Naive thymus-derived CD8-positive, alpha-beta T cell (primary cell): ENCODE data around the gene GP2. TPM values are rescaled to one million over a fixed set of nuclear protein-coding genes. Genes with fewer than 3 reads are reported as not detected.

Experiments
- polyA plus RNA-seq, 3 donors: library from polyadenylated mRNA; unstranded; fragments of 300-500 nt; fragmentation: Illumina TruSeq; gene quantifications; one replicate each; pipeline ENCODE4 v1.2.3, GENCODE V29; 2021
- total RNA-seq, 8 experiments: library from RNA in 2 of 8; stranded (reverse) in 2 of 8; gene quantifications; one replicate each; pipeline ENCODE4 v1.2.3 and lab custom pipeline; 2021 to 2026

The GP2 gene
- total and polyA plus RNA-seq, 5 experiments from 2014 or later, result not detected

Other genes starting within 250 kb of the GP2 start
- not detected for gene UMOD, start 25.2 kb upstream of the GP2 start, total RNA-seq
- gene UMOD, start 25.2 kb upstream of the GP2 start, polyA plus RNA-seq, result not detected
- not detected for gene PDILT, start 77.2 kb upstream of the GP2 start, total RNA-seq
- gene PDILT, start 77.2 kb upstream of the GP2 start, polyA plus RNA-seq, result not detected
- not detected for gene ACSM5, start 82.0 kb upstream of the GP2 start, total RNA-seq
- not detected for gene ACSM5, start 82.0 kb upstream of the GP2 start, polyA plus RNA-seq
- gene ACSM2A, start 124.0 kb upstream of the GP2 start, total RNA-seq, result not detected
- gene ACSM2A, start 124.0 kb upstream of the GP2 start, polyA plus RNA-seq, result not detected
- gene ACSM2B, start 248.9 kb upstream of the GP2 start, total RNA-seq, result not detected
- gene ACSM2B, start 248.9 kb upstream of the GP2 start, polyA plus RNA-seq, result not detected